ENCODE data around the gene CACNA1C. TPM values are rescaled to one million over a fixed set of nuclear protein-coding genes. Genes with fewer than 3 reads are reported as not detected.

Gene CACNA1C
- total RNA-seq, 1 donor from 2014 or later = 0.14 TPM

DNA sequence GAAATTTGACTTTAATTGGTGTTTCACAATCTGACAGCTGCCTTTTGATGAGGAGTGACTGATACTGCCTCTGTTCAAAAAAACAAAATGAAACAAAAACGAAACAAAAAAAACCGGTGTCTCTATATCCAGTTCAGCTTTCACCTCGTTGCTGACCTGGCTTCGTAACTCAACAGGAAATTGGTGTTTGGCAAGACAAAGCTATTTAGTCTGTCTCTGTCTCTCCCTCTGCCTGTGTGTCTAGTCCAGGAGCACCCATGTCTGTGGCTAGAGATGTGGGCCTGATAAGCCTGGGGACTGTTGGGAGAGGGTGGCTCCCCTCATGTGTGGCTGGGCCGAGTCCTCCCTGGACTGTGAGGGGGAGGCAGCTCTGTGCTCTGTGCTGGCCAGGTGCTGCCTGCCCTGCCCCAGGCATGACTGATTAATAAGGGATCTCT is 11.3 kb downstream of the CACNA1C start:
- Mint-ChIP-seq H3K27ac (peak overlapping the region; percentile 44), H3K36me3 (ENCODE audit: low read depth) (no peaks in the 10 kb centered on the region), H3K9me3 (peaks cover under 1% of the 10 kb centered on the region), H3K4me1 (ENCODE audit: low read depth) (peaks cover 9% of the 10 kb centered on the region), H3K27me3 (ENCODE audit: low read depth) (peaks cover 25% of the 10 kb centered on the region), H3K4me3 (ENCODE audit: low read depth) (peak overlapping the region; percentile 58)
- intact Hi-C loops (cut with micrococcal nuclease) = no loop called here
- peak; percentile 16 for DNase-seq (ENCODE audit: low spot score)

DNA sequence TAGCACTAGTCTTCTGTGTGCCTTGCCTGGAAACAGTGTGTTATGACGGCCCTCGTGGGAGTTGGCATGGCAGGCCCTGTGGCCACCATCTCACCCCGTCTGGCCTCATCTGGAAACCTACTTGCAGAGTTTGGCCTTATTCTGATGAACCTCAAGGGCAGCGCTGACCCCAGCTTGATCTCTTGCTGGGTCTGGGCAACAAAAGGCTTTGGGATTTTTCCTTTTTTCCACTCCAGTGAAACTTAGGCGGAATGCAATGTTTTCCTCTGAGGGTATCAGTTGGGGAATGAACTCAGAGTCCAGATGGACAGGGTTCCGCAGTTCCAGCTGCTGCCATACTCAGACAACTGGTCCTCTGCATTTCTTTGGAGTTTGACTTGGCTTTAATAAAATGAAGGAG is 15.9 kb downstream of the CACNA1C start:
- intact Hi-C loops (cut with micrococcal nuclease) = no loop called here
- Mint-ChIP-seq H3K27me3 (ENCODE audit: low read depth) (peaks cover 14% of the 10 kb centered on the region), H3K36me3 (ENCODE audit: low read depth) (no peaks in the 10 kb centered on the region), H3K4me3 (ENCODE audit: low read depth) (no peak overlapping the region), H3K4me1 (ENCODE audit: low read depth) (peaks cover 9% of the 10 kb centered on the region), H3K27ac (no peak overlapping the region), H3K9me3 (peaks cover 17% of the 10 kb centered on the region)
- DNase-seq (ENCODE audit: low spot score) = no peak

- Mint-ChIP-seq H3K27ac (no peak overlapping the region), H3K27me3 (ENCODE audit: low read depth) (peaks cover 12% of the 10 kb centered on the region), H3K36me3 (ENCODE audit: low read depth) (no peaks in the 10 kb centered on the region), H3K9me3 (peaks cover 17% of the 10 kb centered on the region), H3K4me1 (ENCODE audit: low read depth) (no peaks in the 10 kb centered on the region), H3K4me3 (ENCODE audit: low read depth) (no peak overlapping the region)
- no peak for DNase-seq (ENCODE audit: low spot score)
- intact Hi-C loops (cut with micrococcal nuclease) = no loop called here
Observed at GRCh38 chr12:2070440-2071045, 17.8 kb downstream of the CACNA1C start.

DNA sequence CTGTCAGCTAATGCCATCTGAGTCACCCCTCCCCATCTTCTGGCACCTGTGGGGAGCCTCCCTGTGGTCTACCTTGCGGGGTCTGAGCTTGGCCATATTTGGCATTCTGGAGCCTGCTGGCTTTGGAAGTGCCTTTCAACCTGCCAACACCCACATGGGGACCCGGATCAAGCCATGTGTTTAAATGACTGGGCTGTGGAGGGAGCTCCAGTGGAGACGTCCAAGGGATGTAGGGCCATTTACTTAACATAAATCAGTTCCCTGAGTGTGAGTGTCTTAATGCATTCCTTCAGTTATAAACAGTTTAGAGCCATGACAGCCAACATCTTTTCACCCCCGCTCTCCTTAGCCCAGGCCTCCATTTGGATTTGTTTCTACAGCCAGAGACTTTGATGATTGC is 22.0 kb downstream of the CACNA1C start:
- Mint-ChIP-seq H3K27me3 (ENCODE audit: low read depth) (no peaks in the 10 kb centered on the region), H3K4me3 (ENCODE audit: low read depth) (no peak overlapping the region), H3K27ac (no peak overlapping the region), H3K36me3 (ENCODE audit: low read depth) (no peaks in the 10 kb centered on the region), H3K4me1 (ENCODE audit: low read depth) (no peaks in the 10 kb centered on the region), H3K9me3 (peaks cover 13% of the 10 kb centered on the region)
- intact Hi-C loops (cut with micrococcal nuclease) = no loop called here
- DNase-seq (ENCODE audit: low spot score) = no peak

DNA sequence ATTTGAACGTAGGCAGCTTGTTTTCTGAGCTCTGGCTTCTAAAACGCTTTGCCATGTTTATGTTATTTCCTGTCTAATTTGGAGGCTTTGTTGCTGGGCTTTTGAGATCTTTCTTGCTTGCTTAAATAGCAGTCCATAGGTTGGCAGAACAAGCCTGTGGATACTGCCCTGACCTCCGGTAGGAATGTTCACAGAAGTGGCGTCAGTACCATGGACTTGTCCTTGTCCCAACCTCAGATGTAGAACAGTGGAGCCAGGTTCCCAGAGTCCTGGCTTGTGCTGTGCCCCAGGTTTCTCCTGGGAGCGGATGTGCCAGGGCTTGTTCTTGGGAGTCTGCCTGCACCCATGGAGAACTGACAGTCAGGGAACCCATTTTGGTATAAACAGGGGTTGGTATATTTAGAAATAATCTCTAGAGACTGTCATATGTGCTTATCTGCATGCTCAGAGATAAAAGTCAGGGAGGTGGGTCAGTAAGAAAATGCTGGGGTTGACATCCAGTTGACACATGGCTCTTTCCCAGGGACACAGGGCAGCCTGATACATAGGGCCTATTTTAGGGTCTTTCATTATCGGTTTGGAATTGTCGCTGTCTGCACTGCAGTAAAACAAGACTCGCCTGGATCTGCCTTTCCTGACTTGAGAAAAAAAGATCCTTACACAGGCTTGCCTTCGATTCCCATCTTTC is 22.9 kb downstream of the CACNA1C start:
- intact Hi-C loops (cut with micrococcal nuclease) = no loop called here
- H3K27me3 Mint-ChIP-seq (ENCODE audit: low read depth) = no peaks in the 10 kb centered on the region
- no peak overlapping the region for H3K4me3 Mint-ChIP-seq (ENCODE audit: low read depth)
- no peaks in the 10 kb centered on the region for H3K4me1 Mint-ChIP-seq (ENCODE audit: low read depth)
- H3K9me3 Mint-ChIP-seq = peaks cover 9% of the 10 kb centered on the region
- DNase-seq (ENCODE audit: low spot score) = no peak
- H3K27ac Mint-ChIP-seq = no peak overlapping the region
- H3K36me3 Mint-ChIP-seq (ENCODE audit: low read depth) = no peaks in the 10 kb centered on the region

GRCh38 chr12:2076196-2076570 is 23.4 kb downstream of the CACNA1C start:
- Mint-ChIP-seq H3K27me3 (ENCODE audit: low read depth) (no peaks in the 10 kb centered on the region), H3K4me1 (ENCODE audit: low read depth) (no peaks in the 10 kb centered on the region), H3K4me3 (ENCODE audit: low read depth) (no peak overlapping the region), H3K9me3 (peaks cover 6% of the 10 kb centered on the region), H3K36me3 (ENCODE audit: low read depth) (no peaks in the 10 kb centered on the region), H3K27ac (no peak overlapping the region)
- intact Hi-C loops (cut with micrococcal nuclease) = no loop called here
- no peak for DNase-seq (ENCODE audit: low spot score)

DNA sequence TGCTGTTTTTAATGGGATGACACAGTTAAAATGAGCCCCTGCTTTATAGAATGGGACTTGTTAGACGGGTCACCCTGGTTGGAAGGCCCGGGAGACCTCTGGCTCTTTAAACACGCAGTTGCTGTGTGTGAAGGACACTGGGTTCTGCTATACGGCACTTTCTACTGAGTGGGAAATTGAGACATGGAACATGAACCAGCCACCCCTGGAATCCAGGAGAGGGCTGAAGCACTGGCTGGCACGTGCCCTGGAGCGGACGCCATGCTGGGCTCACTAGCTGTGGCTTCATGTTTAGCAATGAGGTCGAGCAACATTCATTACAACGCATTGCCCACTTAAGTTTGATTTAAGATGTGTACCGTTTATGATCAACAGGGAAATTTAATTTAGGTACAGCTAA is 23.9 kb downstream of the CACNA1C start:
- Mint-ChIP-seq H3K36me3 (ENCODE audit: low read depth) (no peaks in the 10 kb centered on the region), H3K27ac (no peak overlapping the region), H3K4me1 (ENCODE audit: low read depth) (no peaks in the 10 kb centered on the region), H3K9me3 (peaks cover under 1% of the 10 kb centered on the region), H3K4me3 (ENCODE audit: low read depth) (no peak overlapping the region), H3K27me3 (ENCODE audit: low read depth) (no peaks in the 10 kb centered on the region)
- no peak for DNase-seq (ENCODE audit: low spot score)
- intact Hi-C loops (cut with micrococcal nuclease) = no loop called here

- H3K9me3 Mint-ChIP-seq = no peaks in the 10 kb centered on the region
- peaks cover 12% of the 10 kb centered on the region for H3K27me3 Mint-ChIP-seq (ENCODE audit: low read depth)
- no peaks in the 10 kb centered on the region for H3K4me1 Mint-ChIP-seq (ENCODE audit: low read depth)
- no peak overlapping the region for H3K4me3 Mint-ChIP-seq (ENCODE audit: low read depth)
- no peaks in the 10 kb centered on the region for H3K36me3 Mint-ChIP-seq (ENCODE audit: low read depth)
- H3K27ac Mint-ChIP-seq = no peak overlapping the region
- DNase-seq (ENCODE audit: low spot score) = no peak
- intact Hi-C loops (cut with micrococcal nuclease) = no loop called here
Observed at GRCh38 chr12:2080604-2081003, 27.8 kb downstream of the CACNA1C start.

GRCh38 chr12:2082321-2082720 is 29.5 kb downstream of the CACNA1C start:
- DNase-seq (ENCODE audit: low spot score) = no peak
- Mint-ChIP-seq H3K36me3 (ENCODE audit: low read depth) (no peaks in the 10 kb centered on the region), H3K27me3 (ENCODE audit: low read depth) (peaks cover 15% of the 10 kb centered on the region), H3K9me3 (no peaks in the 10 kb centered on the region), H3K4me1 (ENCODE audit: low read depth) (no peaks in the 10 kb centered on the region), H3K4me3 (ENCODE audit: low read depth) (no peak overlapping the region), H3K27ac (no peak overlapping the region)
- intact Hi-C loops (cut with micrococcal nuclease) = no loop called here

DNA sequence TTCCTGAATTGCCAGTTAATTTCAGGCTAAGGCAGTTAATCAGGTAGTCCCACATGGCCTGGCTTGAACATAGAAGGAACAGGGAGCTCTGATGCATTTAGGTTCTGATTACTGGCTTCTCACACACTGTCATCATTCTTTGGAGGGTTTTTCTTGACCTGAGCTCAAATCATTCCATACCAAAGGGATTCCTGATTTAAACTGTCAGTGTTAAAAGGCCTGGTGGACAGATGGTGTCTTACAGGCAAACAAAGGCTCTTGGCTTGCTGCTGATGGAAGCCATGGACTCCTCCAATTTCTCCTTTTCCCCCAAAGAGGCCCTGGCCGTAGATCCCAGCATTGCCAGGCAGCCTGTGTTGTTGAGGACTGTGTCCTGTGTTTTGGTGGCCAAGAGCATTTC is 30.2 kb downstream of the CACNA1C start:
- Mint-ChIP-seq H3K27me3 (ENCODE audit: low read depth) (peaks cover 16% of the 10 kb centered on the region), H3K4me3 (ENCODE audit: low read depth) (no peak overlapping the region), H3K27ac (no peak overlapping the region), H3K9me3 (no peaks in the 10 kb centered on the region), H3K4me1 (ENCODE audit: low read depth) (no peaks in the 10 kb centered on the region), H3K36me3 (ENCODE audit: low read depth) (no peaks in the 10 kb centered on the region)
- DNase-seq (ENCODE audit: low spot score) = no peak
- intact Hi-C loops (cut with micrococcal nuclease) = no loop called here

DNA sequence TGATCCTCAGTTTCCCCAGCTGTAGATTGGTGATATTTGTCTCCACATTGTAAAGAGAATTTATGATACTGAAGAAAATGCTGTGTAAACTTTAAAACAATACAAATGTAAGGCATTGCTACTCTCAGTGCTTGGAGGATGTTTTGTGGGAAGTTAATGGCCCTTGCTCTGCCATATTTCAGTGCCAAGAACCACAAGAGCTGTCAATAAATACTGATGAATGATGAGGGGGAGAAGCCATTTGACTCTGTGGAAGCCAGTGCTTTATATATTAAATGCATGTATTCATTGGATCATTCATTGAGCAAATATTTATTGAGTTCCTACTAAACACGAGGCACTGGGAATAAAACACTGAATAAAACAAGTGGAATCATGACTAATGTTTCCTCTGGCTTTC is 30.8 kb downstream of the CACNA1C start:
- no peaks in the 10 kb centered on the region for H3K9me3 Mint-ChIP-seq
- no peaks in the 10 kb centered on the region for H3K4me1 Mint-ChIP-seq (ENCODE audit: low read depth)
- H3K27ac Mint-ChIP-seq = no peak overlapping the region
- intact Hi-C loops (cut with micrococcal nuclease) = no loop called here
- no peak for DNase-seq (ENCODE audit: low spot score)
- peaks cover 17% of the 10 kb centered on the region for H3K27me3 Mint-ChIP-seq (ENCODE audit: low read depth)
- no peak overlapping the region for H3K4me3 Mint-ChIP-seq (ENCODE audit: low read depth)
- H3K36me3 Mint-ChIP-seq (ENCODE audit: low read depth) = no peaks in the 10 kb centered on the region

- no peaks in the 10 kb centered on the region for H3K4me1 Mint-ChIP-seq (ENCODE audit: low read depth)
- H3K36me3 Mint-ChIP-seq (ENCODE audit: low read depth) = no peaks in the 10 kb centered on the region
- intact Hi-C loops (cut with micrococcal nuclease) = no loop called here
- no peak overlapping the region for H3K27ac Mint-ChIP-seq
- peaks cover 17% of the 10 kb centered on the region for H3K27me3 Mint-ChIP-seq (ENCODE audit: low read depth)
- H3K4me3 Mint-ChIP-seq (ENCODE audit: low read depth) = no peak overlapping the region
- no peaks in the 10 kb centered on the region for H3K9me3 Mint-ChIP-seq
- DNase-seq (ENCODE audit: low spot score) = no peak
Observed at GRCh38 chr12:2084553-2085296, 31.9 kb downstream of the CACNA1C start.

- DNase-seq (ENCODE audit: low spot score) = no peak
- no peaks in the 10 kb centered on the region for H3K36me3 Mint-ChIP-seq (ENCODE audit: low read depth)
- H3K27me3 Mint-ChIP-seq (ENCODE audit: low read depth) = peaks cover 2% of the 10 kb centered on the region
- H3K4me1 Mint-ChIP-seq (ENCODE audit: low read depth) = no peaks in the 10 kb centered on the region
- intact Hi-C loops (cut with micrococcal nuclease) = no loop called here
- no peak overlapping the region for H3K4me3 Mint-ChIP-seq (ENCODE audit: low read depth)
- H3K27ac Mint-ChIP-seq = no peak overlapping the region
- no peaks in the 10 kb centered on the region for H3K9me3 Mint-ChIP-seq
Observed at GRCh38 chr12:2092354-2092753, 39.6 kb downstream of the CACNA1C start.
